Gastrocnemius medialis (tissue), 4 donors: ENCODE results near the gene TAGLN. TPM values are rescaled to one million over a fixed set of nuclear protein-coding genes. Genes with fewer than 3 reads are reported as not detected.

ENCODE experiments used
- ATAC-seq, 2 donors: fragments of 150-250 bp; one replicate each; pipeline ENCODE4 v1.9.1; 2016
- DNase-seq, 2 donors: peaks; one replicate each; pipeline ENCODE4 v3.0.0-alpha.2; 2019
- H3K27ac ChIP-seq, 4 donors: fragments of 200-600 bp; sonication (generic); 1 replicate in 1 of 4; 2 replicates in 3 of 4; pipeline ENCODE4 v1.5.1; 2016 to 2018; ENCODE audit warnings: mild to moderate bottlenecking in 2 of 4, moderate library complexity in 1 of 4
- H3K27me3 ChIP-seq, 3 donors: fragments of 200-600 bp; sonication (generic) in 2 of 3; 1 replicate in 1 of 3; 2 replicates in 2 of 3; pipeline versions ENCODE4 v1.5.1 to v1.6.0; 2016 to 2019; ENCODE audit warnings: mild to moderate bottlenecking in 1 of 3, moderate library complexity in 1 of 3
- H3K36me3 ChIP-seq, 2 donors: fragments of 200-600 bp; sonication (generic) in 1 of 2; one replicate each; pipeline ENCODE4 v1.5.1; 2017 to 2018
- H3K4me1 ChIP-seq, 2 donors: fragments of 200-600 bp; sonication (generic) in 1 of 2; one replicate each; pipeline ENCODE4 v1.5.1; 2016 to 2017; ENCODE audit warnings: mild to moderate bottlenecking in 2 of 2
- H3K4me3 ChIP-seq, 4 donors: fragments of 200-600 bp; sonication (generic) in 3 of 4; 1 replicate in 1 of 4; 2 replicates in 3 of 4; pipeline ENCODE4 v1.5.1; 2016 to 2019; ENCODE audit warnings: mild to moderate bottlenecking in 2 of 4
- H3K9me3 ChIP-seq, 3 donors: fragments of 200-600 bp; sonication (generic) in 2 of 3; 1 replicate in 1 of 3; 2 replicates in 2 of 3; pipeline ENCODE4 v1.5.1; 2016 to 2019
- POLR2A ChIP-seq, 2 donors: fragments of 450-650 bp; IDR thresholded peaks; one replicate each; pipeline ENCODE4 v1.6.1; 2017; ENCODE audit warnings: antibody characterized with exemption in 2 of 2, mild to moderate bottlenecking in 2 of 2, moderate library complexity in 2 of 2
- in situ Hi-C, 4 donors: fragments of 200-750 bp; cut with MboI; loops; one replicate each; pipeline versions ENCODE4 v1.15.0 to v1.8.0; 2017; ENCODE audit warnings: low sequenced_read_pairs in 4 of 4
- intact Hi-C: fragments of 100-400 bp; cut with DNase I; formaldehyde crosslinking; loops from one replicate; pipeline ENCODE4 v1.15.1; 2023; ENCODE audit warnings: low total_unique reads
- total RNA-seq, 4 donors: library from RNA; depleted of rRNA; stranded (reverse); fragments of >200 nt; gene quantifications; one replicate each; pipeline versions ENCODE4 v1.1.0 to v1.2.3, GENCODE V29; 2016
- TF ChIP-seq, protein P1 (sequence below), 5 experiments: fragments of 450-650 bp in 3 of 5; fragments of 200-600 bp in 2 of 5; sonication (generic) in 2 of 5; IDR thresholded peaks in 4 of 5; conservative IDR thresholded peaks in 1 of 5; 1 replicate in 4 of 5; 2 replicates in 1 of 5; pipeline ENCODE4 v1.5.1; 2016 to 2019; ENCODE audit warnings: antibody characterized with exemption in 5 of 5, mild to moderate bottlenecking in 3 of 5, moderate library complexity in 3 of 5

TAGLN gene
- total RNA-seq, 4 donors from 2014 or later, result 27.4 to 191 (median 124) TPM

DNA sequence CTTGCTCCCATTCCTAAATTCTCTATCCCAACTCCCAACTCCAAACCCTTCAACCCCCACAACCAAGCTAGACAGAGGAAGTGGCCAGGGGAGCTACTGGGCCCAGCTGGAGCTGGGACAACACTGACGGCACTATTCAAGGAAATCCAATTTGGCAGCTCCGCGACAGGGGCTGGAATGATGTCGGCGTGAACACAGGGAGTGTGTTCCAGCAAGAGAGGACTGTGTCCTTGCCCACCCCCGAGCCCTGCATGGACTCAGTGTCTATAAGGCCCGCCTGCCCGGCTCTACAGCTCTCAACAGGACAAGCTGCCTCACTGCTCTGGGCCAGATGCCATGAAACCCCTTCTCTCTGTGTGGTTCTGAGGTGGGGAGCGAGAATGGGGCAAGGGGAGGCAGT is 21.4 kb downstream of the TAGLN start:
- Histone ChIP-seq H3K4me1 (peaks cover 45 to 46% of the 10 kb centered on the region in 2 donors), H3K36me3 (peaks cover 4 to 53% of the 10 kb centered on the region in 2 donors), H3K4me3 (no peak overlapping the region), H3K9me3 (no peaks in the 10 kb centered on the region), H3K27ac (peak overlapping the region; percentile 80 to 87 (median 82)), H3K27me3 (no peaks in the 10 kb centered on the region)
- ATAC-seq (peak; percentile 17 to 20), DNase-seq (peak; percentile 27 to 74)
- TF ChIP-seq, protein P1, sequence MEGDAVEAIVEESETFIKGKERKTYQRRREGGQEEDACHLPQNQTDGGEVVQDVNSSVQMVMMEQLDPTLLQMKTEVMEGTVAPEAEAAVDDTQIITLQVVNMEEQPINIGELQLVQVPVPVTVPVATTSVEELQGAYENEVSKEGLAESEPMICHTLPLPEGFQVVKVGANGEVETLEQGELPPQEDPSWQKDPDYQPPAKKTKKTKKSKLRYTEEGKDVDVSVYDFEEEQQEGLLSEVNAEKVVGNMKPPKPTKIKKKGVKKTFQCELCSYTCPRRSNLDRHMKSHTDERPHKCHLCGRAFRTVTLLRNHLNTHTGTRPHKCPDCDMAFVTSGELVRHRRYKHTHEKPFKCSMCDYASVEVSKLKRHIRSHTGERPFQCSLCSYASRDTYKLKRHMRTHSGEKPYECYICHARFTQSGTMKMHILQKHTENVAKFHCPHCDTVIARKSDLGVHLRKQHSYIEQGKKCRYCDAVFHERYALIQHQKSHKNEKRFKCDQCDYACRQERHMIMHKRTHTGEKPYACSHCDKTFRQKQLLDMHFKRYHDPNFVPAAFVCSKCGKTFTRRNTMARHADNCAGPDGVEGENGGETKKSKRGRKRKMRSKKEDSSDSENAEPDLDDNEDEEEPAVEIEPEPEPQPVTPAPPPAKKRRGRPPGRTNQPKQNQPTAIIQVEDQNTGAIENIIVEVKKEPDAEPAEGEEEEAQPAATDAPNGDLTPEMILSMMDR (IDR thresholded peaks at IDR 0.05 in 4 of 5, conservative IDR thresholded peaks at IDR 0.05 in 1 of 5), result no peak
- TF ChIP-seq POLR2A (IDR thresholded peaks at IDR 0.05), result no peak
- intact Hi-C loops (no loop called here), in situ Hi-C loops (loop anchor here (10.0 kb wide), 4 partner anchors 106 to 436 kb away; partner anchors contain the start of gene ZPR1 (in 1 of the 4))

DNA sequence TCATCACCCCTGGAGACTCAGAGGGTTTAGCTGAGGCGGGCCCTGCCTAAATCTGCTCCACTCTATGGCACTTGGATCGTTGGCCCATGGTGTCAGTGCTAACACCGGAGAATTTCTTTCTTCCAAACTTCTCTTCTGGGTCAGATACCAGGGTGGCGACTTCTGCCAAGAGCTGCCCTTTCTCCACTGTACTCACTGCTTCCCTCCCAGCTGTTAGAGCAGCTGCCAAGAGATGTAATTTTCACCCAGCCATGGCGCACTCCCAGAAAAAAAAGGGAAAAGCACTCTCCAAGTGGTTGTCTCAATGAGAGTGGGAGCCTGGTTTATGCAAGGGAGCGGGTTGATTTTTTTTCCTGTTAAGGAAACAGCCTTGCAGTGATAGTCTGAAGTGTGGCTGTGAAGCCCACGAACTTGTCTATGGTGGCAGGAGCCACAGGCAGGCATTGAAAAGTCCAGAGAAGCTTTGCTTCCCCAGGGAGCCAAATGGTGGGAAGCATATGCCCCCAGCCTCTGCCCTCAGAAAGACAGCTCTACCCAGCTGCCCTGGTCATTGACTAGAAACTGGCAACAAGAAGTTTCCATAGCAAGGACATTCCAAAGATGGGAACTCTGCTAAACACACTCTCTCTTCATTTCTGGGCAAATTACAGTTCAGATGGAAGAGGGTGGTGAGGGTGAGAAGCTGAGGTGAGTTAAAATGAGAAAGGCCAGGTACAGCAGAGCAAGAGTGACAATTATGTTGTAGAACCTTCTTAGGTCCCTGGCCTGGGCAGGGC is 22.0 kb downstream of the TAGLN start:
- ATAC-seq (peak; percentile 66 to 80), DNase-seq (peak; percentile 60 to 86)
- intact Hi-C loops (no loop called here), in situ Hi-C loops (loop anchor here (10.0 kb wide), 4 partner anchors 106 to 436 kb away; partner anchors contain the start of gene ZPR1 (in 1 of the 4))
- H3K4me3 ChIP-seq, result peak overlapping the region in 1 of 4 donors; percentile 25
- TF ChIP-seq, protein P1 (IDR thresholded peaks at IDR 0.05 in 4 of 5, conservative IDR thresholded peaks at IDR 0.05 in 1 of 5), result no peak
- TF ChIP-seq POLR2A (IDR thresholded peaks at IDR 0.05), result no peak
- no peaks in the 10 kb centered on the region for H3K27me3 ChIP-seq
- peaks cover 4 to 48% of the 10 kb centered on the region in 2 donors for H3K36me3 ChIP-seq
- no peaks in the 10 kb centered on the region for H3K9me3 ChIP-seq
- H3K27ac ChIP-seq, result peak overlapping the region; percentile 80 to 87 (median 82)
- H3K4me1 ChIP-seq, result peaks cover 46 to 48% of the 10 kb centered on the region in 2 donors

DNA sequence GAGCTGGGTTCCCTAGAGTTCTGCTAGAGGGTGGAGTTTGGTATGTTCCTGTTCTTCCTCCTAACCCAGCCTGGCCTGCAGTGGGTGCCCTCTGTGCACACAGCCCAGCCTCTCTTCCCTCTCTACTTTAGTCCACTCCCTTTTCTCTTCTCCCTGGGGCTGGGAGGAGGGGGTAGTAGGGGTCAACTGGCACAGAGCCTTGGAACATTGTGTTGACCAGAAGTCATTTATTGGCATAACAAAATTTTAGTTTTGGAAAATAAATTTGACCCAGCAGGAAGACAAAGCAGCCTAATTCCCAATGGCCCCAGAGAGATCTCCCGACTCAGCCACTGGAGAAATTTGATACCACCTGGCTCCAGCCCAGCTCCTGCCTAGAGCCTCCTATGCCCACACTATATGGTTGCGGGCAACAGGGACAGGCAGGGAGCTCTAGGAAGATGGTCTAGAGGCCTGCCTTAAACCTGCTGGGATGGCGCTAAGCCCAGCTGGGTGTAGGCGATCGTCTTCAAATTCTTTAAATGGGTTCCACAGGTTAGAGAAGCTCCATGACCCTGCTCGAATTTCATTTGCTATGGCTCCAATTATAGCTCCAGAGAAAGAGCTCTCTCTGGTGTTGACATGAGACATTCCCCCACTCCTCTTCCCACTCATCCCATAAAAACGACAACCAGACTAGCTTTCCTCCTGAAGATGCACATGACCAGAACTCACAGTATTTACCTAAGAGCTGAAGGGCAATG is 22.8 kb downstream of the TAGLN start:
- peak overlapping the region; percentile 80 to 87 (median 82) for H3K27ac ChIP-seq
- DNase-seq (peak; percentile 61 to 83), ATAC-seq (peak; percentile 50 to 54)
- H3K9me3 ChIP-seq, result no peaks in the 10 kb centered on the region
- H3K4me1 ChIP-seq, result peaks cover 46 to 49% of the 10 kb centered on the region in 2 donors
- in situ Hi-C loops, result loop anchor here (10.0 kb wide), 4 partner anchors 107 to 437 kb away; partner anchors contain the start of gene ZPR1 (in 1 of the 4)
- intact Hi-C loops, result no loop called here
- no peaks in the 10 kb centered on the region for H3K27me3 ChIP-seq
- H3K4me3 ChIP-seq, result peak overlapping the region in 2 of 4 donors; percentile 15 to 25
- TF ChIP-seq, protein P1 (IDR thresholded peaks at IDR 0.05 in 4 of 5, conservative IDR thresholded peaks at IDR 0.05 in 1 of 5), result no peak
- peak in 1 of 2 donors; percentile 26 for TF ChIP-seq POLR2A (IDR thresholded peaks at IDR 0.05)
- H3K36me3 ChIP-seq, result peaks cover 4 to 46% of the 10 kb centered on the region in 2 donors

DNA sequence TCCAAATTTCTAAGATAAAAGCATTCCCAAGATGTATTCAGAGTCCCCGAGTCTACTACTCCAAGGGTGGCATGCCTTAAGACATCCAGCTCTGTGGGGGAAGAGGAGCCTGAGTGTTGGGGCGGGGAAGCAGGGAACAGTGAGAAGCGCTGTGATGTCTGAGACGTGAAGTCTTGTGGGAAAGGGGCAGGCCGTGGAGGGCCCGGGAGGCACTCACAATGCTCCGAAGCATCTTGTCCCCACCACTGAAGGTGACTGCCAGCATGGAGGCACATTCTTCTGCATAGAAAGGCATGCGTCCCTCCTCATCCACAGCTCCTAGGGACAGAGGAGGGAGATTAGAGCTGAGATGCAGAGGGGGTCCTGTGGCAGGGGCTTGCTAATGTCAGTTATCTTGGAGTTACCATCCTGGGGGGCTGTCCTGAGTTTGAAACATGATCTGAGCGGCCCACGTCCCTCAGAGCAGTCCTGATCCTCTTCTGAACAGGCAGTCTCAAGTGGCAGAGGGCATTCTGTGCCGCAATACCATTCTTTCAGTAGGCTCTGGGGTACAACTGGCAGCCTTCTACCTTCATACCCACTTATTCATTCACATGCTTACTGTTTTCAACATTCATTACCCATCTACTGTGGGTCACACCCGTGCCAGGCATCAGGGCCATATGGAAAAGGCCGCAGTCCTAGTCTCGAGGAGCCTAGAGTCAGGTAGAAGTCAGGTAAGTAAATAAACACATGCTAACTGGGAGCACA is 24.0 kb downstream of the TAGLN start:
- Histone ChIP-seq H3K27me3 (no peaks in the 10 kb centered on the region), H3K4me3 (no peak overlapping the region), H3K27ac (peak overlapping the region; percentile 80 to 87 (median 82)), H3K4me1 (peaks cover 46 to 49% of the 10 kb centered on the region in 2 donors), H3K36me3 (peaks cover 0 to 46% of the 10 kb centered on the region in 2 donors), H3K9me3 (no peaks in the 10 kb centered on the region)
- ATAC-seq (no peak), DNase-seq (no peak)
- TF ChIP-seq, protein P1 (IDR thresholded peaks at IDR 0.05 in 4 of 5, conservative IDR thresholded peaks at IDR 0.05 in 1 of 5), result no peak
- TF ChIP-seq POLR2A (IDR thresholded peaks at IDR 0.05), result no peak
- in situ Hi-C loops (loop anchor here (10.0 kb wide), 4 partner anchors 108 to 438 kb away; partner anchors contain the start of gene ZPR1 (in 1 of the 4)), intact Hi-C loops (no loop called here)
